Uterine smooth muscle cell (primary cell): Measurements from ENCODE around the gene ABHD6. TPM values are rescaled to one million over a fixed set of nuclear protein-coding genes. Genes with fewer than 3 reads are reported as not detected.

Experiments
- total RNA-seq: library from RNA; depleted of rRNA; stranded (reverse); fragments of >200 nt; gene quantifications from 2 replicates; pipeline ENCODE4 v1.2.3, GENCODE V29; 2014

The ABHD6 gene, protein sequence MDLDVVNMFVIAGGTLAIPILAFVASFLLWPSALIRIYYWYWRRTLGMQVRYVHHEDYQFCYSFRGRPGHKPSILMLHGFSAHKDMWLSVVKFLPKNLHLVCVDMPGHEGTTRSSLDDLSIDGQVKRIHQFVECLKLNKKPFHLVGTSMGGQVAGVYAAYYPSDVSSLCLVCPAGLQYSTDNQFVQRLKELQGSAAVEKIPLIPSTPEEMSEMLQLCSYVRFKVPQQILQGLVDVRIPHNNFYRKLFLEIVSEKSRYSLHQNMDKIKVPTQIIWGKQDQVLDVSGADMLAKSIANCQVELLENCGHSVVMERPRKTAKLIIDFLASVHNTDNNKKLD
- total RNA-seq, result 7.6 and 11.4 TPM in 2 replicates

DNA sequence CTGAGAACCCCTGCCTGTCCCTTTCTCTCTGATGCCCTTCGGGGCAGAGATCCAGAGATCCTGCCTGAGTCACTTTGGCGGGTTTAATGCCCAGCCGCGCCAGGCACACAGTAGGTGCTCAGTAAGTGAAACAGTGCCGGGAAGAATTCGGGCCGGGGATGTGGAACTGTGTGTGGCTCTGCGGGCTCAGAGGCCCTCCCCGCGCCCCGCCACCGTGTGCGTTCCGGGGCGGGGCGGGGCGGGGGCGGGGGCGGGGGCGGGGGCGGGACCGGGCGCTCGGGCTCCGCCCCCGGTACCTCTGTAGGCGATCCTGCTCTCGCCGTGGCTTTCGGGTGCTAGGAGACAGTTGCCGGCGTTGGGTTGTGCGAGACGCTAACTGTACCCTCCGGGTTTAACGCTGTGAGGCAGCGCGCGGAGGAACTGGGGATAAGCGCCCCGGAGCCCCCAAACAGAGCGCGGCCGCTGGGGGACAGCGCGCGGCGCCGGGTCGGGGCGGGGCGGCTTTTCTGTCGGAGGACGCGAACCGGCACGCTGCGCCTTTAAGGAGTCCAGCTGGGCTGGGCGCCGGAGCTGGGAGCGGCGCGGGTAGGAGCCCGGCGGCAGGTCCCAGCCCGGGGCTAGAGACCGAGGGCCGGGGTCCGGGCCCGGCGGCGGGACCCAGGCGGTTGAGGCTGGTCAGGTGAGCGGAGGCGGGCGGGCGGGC, at the start of gene ABHD6:
TSS of gene ABHD6 (plus strand) at position 555 of the 703 bp plus-strand sequence. CDS start 18,795 bp downstream, outside the sequence.

DNA sequence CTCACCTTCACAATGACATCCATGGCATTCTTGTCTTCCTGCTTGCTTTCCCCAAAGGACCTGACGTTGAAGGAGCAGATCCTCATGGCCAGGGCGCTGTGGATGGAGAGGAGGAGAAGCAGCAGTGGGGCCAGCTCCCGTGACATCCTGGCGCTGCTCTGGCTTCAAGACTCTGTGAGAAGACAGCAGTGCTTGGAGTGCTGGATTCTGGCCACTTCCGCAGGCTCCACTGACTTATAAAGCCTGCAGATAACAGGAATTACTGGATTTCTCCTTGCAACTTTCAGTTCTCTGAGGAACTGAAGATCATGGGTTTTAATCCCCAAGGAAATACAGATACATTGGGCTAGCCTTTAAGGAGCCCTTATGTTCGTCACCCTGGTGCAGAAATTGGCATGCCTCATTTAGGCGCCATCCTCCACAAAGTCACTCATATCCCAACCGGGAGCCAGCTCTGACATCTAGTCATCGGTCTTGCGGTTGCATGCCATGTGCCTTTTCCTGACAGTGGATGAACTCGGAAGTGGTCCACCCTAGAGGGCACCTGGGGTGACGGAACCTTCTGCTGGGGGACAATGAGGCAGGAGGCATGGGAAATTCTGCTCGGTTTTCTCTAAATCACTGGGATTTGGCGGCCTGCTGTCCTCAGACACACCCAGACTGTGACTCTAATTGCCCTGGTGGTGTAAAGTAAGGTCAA, 26.7 kb upstream of the ABHD6 start, which contains the start of gene DNASE1L3:
TSS of gene DNASE1L3 (minus strand) at position 212 of the 700 bp plus-strand sequence. CDS start at position 146, 66 bp downstream.

DNA sequence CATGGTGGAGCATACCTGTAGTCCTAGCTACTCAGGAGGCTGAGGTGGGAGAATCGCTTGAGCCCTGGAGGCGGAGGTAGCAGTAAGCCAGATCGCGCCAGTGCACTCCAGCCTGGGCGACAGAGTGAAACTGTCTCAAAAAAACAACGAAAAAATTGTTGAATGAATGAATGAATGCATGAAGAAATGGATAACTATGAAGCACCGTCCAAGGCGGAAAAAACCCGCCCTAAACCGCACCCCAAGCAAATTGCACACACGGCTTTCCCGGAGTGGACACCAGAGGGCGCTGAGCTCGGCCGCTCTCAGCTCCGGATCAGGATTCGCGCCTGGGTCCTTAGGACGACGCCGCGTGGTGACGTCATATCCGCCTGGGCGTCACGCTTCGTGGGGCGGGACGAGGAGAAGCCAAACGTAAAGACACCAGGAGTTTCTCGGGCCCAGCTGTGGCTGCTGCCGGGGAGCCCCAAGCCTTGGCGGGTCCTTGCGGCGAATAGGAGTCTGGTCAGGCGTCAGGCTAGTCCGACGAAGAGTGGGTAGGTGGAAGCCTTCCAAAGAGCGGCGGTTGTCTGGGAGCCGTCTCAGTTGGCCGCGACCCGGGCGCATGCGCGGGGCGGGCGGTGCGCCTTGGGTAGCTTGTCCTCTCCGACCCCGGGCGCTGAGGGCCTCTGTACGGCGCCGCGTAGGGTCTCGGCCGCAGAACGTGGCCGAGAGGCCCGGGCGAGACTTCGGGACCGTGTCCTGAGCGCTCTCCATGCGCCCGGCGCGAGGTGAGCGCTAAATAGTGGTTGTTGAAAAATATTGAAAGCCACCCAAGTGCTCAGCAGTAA, 68.5 kb downstream of the ABHD6 start, which contains the start of the genes HTD2 and RPP14:
TSS of gene HTD2 (plus strand) at position 639 of the 830 bp plus-strand sequence. CDS start 11,094 bp downstream, outside the sequence.
TSS of gene RPP14 (plus strand) at position 364 of the 830 bp plus-strand sequence. CDS start 4,085 bp downstream, outside the sequence.

DNA sequence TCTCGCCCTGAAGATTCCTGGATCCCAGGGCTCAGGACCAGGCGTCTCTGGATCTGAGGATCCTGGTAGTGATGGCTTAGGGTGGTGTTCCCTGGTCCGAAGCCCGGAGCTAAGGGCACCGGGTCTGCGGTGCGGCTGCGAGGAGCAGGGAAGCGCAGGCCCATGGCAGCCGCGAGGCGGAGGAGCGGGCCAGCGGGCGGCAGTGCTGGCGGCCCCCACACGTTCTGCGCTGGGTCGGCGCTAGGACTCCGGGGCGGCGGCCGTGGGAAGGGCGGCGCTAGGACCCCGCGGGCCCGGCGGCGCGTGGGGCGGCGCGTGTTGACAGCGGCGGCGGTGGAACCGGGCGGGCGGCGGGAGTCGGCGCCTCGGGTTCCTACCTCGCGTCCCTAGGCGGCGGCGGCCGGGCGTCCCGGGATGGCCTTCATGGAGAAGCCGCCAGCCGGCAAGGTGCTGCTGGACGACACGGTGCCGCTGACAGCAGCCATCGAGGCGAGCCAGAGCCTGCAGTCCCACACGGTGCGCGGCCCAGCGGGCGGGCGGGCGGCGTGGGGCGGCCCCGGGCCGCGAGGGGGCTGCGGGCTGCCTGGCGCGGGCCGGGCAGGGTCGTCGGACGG, 95.1 kb downstream of the ABHD6 start, which contains the start of gene PXK:
TSS of gene PXK (plus strand) at position 318 of the 614 bp plus-strand sequence. CDS start at position 415, 97 bp downstream.

Other genes starting within 250 kb of the ABHD6 start
- 153 and 224 TPM in 2 replicates for gene FLNB, start 229.4 kb upstream of the ABHD6 start, total RNA-seq
- gene DNASE1L3, start 26.8 kb upstream of the ABHD6 start, total RNA-seq, result not detected in 2 replicates
- 11.6 and 18.0 TPM in 2 replicates for gene RPP14, start 68.5 kb downstream of the ABHD6 start, total RNA-seq
- gene HTD2, start 68.7 kb downstream of the ABHD6 start, total RNA-seq, result 10.6 and 11.0 TPM in 2 replicates
- 45.3 and 69.1 TPM in 2 replicates for gene PXK, start 95.1 kb downstream of the ABHD6 start, total RNA-seq
- gene PDHB, start 196.0 kb downstream of the ABHD6 start, total RNA-seq, result 93.6 and 122 TPM in 2 replicates